ENCODE measurements around the gene TOR2A. TPM values are rescaled to one million over a fixed set of nuclear protein-coding genes. Genes with fewer than 3 reads are reported as not detected.
A peak's percentile ranks its signal among the peaks of the same experiment; 100 is the strongest.

Gene TOR2A
- total RNA-seq, 1 experiment from 2014 or later = 25.0 TPM

DNA sequence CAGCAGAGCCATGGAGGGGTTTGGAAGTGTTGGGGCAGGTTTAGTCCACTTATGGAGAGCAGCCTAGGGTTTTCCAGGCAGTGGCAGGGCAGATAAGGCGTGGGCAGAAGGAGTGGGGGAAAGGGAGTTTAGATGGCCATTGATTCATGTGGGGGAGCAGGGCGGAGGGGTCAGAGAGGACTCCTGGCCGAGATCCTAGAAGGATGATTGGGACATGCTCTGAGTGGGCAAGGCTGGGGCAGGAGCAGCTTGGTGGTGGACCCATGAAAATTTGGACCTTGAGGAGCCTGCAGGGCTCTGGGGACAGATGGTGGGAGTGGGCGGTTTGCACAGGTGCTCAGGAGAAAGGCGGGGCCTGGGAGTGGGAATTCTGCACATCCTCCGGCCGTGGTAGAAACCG is 18.1 kb upstream of the TOR2A start:
- in situ Hi-C loops (cut with HindIII; ENCODE audit: low sequenced_read_pairs) = loop anchor here (25.0 kb wide), 1 partner anchor 184 kb away; the partner anchor contains the start of genes DPM2 and PIP5KL1
- no peak for DNase-seq (ENCODE audit: low spot score)

DNA sequence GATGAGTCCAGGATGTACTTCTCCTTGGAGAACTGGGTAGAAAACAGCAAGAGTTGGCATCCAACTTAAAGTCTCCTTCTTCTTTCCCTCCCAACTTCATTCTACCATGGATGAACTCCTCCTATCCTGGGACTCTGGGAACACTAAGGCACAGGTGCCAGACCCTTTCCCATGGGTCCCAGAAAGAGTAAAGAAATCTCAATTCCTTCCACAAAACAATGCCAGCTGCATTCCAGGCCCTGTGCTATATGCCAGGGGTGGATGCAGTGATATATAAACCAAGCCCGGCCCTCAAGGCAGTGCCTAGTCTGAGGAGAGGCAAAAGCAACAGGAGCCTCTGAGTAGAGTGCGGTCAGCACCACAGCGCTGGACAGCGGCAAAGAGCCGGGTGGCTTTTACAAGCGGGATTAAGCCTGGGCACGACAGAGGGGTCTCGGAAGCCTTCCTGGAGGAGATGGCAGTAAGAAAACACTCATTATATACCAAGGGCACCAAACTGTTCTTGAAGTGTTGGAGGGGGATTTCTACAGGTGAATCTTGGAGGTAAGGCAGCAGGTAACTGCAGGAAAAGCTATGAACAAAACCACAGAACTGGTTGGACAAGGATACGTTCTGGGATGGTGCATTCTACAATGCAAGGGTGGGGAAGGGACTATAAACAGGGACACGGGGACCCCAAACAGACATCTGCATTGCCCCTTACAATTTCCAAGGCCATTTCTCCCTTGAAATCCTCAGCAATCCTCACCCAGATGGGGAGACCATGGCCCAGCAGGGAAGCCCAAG is 16.4 kb upstream of the TOR2A start:
- DNase-seq (ENCODE audit: low spot score) = no peak
- in situ Hi-C loops (cut with HindIII; ENCODE audit: low sequenced_read_pairs) = loop anchor here (25.0 kb wide), 1 partner anchor 186 kb away; the partner anchor contains the start of genes DPM2 and PIP5KL1

DNA sequence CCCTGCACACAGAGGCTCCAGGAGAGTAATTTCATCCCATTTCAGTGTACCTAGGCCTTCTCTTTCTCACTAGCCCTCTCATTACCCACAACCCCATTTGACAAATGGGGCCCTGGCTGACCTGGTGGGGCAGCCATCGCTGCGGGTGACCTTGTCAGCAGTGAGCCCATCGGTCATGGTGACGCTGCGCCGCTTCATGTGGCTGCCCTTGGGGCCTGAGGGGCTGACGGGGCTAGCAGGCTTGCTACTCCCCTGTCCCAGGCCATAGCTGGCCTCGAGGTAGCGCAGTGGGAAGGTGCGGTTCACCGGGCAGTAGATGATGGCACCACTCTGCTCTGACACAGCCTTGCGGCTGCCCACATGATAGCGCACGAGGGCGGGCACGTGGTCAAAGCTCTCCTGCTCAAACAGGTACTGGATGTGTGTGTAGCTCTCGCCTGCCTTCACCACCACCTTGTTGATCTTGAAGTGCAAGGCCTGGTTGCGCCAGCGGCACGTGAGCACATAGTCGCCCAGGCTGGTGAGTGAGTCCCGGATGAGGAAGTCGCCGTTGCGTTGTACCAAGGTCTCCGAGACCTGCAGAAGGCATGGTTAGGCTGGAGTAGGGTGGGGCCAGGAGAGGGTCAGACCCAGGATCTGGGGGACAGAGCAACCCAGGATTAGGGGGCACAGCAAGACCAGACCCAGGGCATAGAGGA is 14.1 kb upstream of the TOR2A start:
- no peak for DNase-seq (ENCODE audit: low spot score)
- in situ Hi-C loops (cut with HindIII; ENCODE audit: low sequenced_read_pairs) = no loop called here

DNA sequence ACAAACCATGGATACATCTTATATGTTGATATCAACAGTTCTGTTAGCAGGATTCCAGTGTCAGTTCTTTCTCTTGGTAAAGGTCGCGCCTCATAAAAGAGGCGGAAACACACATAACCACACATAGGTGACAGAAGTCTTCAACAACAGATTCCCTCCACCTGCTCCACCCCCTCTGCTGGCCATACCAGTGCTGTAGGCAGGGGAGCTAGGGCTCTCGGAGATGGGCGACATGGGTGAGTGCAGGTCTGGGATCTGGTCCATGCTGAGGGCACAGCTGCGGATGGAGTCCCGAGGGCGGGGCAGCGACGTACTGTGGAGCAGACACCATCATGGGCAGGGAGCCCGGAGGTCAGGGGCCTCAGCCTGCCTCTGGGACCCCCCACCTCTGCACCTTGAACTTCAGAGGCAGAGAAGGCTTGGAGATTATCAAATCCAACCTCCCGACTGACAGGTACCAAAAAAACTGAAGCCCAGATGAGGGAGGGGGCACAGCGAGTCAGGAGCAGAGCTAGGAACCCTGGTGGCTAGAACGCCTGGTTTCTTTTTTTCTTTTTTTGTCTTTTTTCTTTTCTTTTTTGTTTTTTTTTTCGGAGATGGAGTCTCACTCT is 12.0 kb upstream of the TOR2A start:
- DNase-seq (ENCODE audit: low spot score) = no peak
- in situ Hi-C loops (cut with HindIII; ENCODE audit: low sequenced_read_pairs) = no loop called here

DNA sequence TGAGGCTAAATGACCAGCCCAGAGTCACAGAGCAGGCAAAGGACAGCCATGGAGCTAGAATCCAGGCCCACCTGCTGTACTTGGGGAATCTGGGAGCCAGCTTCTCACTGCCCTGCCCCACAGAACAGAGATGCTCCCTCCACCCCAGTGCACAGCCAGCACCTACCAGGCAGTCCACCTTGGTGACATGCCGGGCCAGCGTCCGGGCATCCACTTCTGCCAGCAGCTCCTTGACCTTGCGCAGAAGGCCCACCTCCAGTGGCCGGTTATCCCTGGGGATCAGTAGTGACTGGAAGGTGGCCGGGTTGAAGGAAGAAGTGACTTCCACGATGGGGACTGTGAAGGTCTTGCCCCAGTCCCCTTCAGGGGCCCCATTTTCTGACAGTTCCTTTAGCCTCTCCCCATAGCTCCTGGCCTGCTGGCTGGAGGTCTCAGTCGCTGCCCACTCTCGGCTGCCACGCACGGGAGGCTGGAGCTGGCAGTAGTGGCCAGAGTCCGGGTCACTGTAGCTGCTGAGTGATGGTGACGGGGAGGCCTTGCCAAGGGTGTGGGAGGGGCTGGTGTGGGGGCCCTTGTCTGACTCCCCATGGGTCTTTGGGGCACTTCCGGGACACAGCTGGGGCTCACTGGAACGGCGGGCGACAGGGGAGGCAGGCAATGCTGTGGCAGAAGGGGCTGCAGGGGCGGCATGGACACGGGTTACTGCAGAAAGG is 9.5 kb upstream of the TOR2A start:
- in situ Hi-C loops (cut with HindIII; ENCODE audit: low sequenced_read_pairs) = no loop called here
- DNase-seq (ENCODE audit: low spot score) = no peak

DNA sequence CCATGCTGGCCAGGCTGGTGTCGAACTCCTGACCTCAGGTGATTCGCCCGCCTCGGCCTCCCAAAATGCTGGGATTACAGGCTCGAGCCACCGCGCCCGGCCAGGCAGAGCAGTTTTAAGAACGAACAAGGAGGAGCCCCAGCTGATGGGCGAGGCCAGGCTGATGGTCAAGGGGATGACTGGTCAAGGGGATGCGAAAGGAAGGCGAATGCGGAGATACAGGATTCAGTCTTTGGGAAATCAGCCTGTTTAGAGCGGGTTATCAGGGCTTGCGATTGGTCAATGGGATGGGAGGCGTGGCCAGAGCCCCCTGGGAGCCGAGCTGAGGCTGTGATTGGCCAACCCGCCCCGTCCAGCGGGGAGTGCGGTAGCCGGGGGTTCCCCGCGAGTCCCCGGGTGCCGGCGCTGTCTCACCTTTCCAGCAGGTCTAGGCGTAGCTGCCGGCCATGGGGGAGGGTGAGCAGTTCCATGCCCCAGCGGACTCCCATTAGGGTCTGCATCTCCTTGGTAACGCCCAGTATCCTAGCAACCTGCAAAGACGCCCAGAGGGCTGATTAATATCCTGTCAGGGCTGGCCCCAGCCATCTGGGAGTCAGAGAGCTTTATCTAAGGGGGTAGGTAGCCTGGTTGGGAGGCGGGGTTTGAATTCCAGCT is 7.5 kb upstream of the TOR2A start:
- in situ Hi-C loops (cut with HindIII; ENCODE audit: low sequenced_read_pairs) = no loop called here
- peak; percentile 91 for DNase-seq (ENCODE audit: low spot score)

DNA sequence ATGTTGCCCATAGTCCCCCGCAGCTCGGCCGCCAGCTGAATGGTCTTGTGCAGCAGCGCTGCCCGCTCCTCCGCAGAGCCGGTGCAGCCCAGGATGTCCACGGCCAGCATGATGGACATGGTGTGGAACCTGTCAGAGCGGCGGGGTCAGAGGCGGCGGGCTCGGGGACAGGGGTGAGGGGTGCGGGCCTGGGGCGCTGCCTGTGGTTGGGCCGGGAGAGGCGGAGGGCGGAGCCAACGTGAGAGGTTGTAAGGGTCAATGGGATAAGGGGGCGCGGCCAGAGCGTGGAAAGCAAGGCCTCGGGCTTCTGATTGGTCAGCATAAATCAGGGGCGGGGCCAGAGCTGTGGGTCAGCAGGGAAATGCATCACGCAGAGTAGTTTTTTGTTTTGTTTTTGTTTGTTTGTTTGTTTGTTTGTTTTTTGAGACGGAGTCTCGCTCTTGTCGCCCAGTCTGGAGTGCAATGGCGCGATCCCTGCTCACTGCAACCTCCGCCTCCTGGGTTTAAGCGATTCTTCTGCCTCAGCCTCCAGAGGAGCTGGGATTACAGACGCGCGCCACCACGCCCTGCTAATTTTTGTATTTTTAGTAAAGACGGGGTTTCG is 6.8 kb upstream of the TOR2A start:
- DNase-seq (ENCODE audit: low spot score) = peak; percentile 95
- in situ Hi-C loops (cut with HindIII; ENCODE audit: low sequenced_read_pairs) = no loop called here

DNA sequence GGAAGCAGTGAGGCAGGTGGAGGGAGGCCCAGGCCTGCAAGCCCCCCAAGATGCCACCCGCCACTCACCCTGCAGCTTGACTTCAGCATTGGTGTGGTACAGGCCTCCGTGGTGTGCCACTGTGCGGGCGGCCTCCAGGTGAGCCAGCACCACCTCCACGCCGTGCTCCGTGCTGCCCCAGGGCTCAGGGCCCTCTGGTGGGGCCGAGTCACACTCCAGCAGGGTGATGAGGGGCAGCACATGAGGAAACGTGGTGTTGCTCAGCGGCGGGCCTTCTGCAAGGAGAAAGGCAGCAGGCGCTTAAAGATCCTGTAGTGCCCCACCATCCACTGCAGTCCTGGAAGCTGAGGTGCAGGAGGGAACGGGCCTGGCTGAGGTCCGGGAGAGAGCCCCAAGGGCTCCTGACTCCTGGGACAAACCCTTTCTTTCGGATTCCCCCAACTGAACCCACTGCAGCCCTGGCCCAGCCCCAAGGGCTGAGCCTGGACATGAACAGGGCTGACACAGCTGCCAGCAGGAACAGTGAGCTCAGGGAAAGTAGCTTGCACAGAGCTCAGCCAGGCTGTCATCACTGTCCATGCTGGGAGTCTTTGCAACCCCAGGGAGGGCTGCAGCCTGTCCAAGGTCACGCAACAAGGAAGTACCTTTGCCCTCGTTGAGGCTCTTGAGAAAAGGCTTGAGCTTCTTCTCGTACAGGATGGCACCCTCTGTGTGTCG is 4.7 kb upstream of the TOR2A start:
- no peak for DNase-seq (ENCODE audit: low spot score)
- in situ Hi-C loops (cut with HindIII; ENCODE audit: low sequenced_read_pairs) = no loop called here

DNA sequence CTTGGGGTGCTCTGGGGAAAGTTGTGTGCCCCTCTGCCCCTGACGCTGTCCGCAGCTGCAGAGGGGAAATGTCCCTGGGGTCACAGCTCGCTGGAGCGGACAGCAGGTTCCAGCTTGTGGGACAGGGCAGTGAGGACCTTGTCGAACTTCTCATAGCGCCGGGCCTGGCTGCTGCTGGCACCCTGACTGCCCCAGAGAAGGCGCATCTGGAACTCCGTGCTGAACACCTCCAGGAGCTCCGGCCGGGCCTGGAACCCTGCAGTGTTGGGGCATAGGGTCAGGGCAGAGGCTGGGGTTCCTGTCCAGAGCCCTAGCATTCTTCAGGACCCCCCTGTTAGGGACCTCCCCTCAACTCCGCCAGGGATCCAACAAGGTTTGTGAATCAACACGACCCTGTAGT is 3.6 kb upstream of the TOR2A start:
- in situ Hi-C loops (cut with HindIII; ENCODE audit: low sequenced_read_pairs) = no loop called here
- DNase-seq (ENCODE audit: low spot score) = no peak

DNA sequence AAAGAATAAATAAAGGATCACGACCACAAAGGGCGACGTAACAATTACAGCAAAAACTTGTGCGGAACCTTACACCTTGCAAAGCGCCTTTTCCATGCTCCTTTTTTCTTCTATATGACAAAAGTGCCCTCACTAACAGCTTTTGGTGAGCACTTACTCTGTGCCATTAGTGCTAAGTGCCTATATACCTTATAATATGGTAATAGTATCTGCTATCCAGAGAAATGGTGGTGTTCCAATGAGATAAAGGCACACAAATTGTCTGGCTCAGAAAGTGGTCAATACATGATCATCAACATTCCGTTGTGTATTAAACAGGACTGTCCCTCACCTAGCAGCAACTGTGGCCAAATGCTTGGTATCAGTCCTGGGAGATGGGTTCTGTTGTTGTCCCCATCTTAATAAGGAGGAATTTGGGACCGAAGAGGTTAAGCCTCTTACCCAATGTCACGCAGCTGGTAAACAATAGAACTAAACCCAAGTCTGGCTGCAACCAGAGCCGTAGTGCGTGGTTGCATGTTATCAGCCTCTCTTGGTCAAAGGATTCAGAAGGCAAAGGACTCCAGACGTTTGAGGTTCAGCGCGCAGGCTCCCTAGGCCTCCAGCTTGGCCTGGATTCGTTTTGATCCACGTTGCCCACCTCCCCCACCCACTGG is 564 bp upstream of the TOR2A start:
- in situ Hi-C loops (cut with HindIII; ENCODE audit: low sequenced_read_pairs) = no loop called here
- no peak for DNase-seq (ENCODE audit: low spot score)

DNA sequence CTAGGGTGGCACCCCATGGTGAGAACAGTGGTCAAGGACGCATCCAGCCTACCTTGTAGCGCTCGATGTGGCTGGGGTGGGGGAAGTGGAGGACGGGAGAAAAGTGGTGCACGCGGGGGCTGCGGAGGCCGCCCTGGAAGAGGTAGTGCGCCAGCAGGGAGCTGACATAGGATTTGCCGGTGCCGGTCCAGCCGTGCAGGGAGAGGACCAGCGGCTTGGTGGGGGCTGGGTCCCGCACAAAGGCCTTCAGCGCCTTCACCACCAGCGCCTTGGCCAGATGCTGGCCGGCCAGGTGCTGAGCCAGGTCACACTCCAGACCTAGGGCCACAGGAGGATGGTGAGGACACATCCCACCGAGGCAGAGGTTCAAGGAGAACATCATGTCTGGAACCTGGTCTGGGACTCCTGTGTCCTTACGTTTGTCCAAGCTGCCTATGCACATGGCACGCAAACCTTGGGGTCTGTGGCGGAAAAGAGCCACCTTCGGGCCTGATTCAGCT is 797 bp downstream of the TOR2A start:
- DNase-seq (ENCODE audit: low spot score) = no peak
- in situ Hi-C loops (cut with HindIII; ENCODE audit: low sequenced_read_pairs) = no loop called here

DNA sequence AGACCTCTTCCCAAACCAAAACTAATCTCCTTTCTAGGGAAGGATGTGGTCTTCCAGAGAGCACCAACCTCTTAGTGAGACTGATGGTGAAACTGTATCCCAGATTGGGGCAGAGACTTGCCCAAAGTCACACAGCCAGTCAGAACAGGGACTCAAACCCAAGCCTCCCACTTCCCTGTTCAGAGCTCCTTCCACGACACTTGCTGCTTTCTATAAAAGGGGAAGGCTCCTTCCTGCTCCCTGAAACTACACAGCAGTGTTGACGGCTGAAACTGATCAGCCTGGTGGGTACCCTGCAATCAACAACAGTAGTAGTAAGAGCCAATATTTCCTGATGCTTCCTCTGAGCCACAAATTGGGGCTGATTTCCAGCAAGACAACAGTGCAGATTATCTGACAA is 1.5 kb downstream of the TOR2A start:
- no peak for DNase-seq (ENCODE audit: low spot score)
- in situ Hi-C loops (cut with HindIII; ENCODE audit: low sequenced_read_pairs) = no loop called here

DNA sequence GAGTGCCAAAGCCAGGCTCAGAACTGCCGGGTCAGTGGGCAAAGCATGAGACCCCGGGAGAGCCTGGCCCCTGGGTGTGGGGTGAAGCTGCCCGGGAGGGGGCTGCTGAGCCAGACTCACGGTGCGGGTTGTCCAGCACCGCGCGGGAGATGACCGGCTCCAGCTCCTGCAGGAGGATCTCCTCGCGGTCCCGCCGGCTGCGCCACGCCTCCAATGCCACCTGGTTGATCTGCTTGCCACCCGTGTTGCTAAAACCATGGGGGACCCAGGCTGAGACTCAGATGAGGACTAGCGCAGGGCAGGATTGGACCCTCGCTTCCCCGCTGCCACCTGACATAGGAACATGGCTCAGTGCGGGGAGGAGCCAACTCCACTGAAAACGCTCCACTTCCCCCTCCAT is 2.6 kb downstream of the TOR2A start:
- in situ Hi-C loops (cut with HindIII; ENCODE audit: low sequenced_read_pairs) = no loop called here

DNA sequence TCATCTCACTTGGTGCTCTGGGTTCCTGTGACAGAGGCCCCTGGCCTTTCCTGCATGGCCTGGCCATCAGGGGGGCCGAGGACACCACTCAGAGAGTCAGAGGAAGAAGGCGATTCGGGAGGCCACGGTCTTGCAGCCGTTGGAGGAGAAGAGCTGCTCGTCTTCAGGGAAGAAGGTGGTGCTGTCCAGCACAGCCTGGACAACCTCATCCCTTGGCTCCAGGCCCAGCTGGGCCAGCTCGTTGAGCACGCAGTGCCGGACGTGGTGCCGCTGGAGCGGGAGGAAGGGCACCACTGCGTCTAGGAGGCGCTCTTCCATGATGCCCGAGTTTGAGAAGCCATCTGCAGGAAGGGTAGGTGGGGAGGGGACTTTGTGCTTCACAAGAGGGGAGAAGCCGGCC is 3.2 kb downstream of the TOR2A start:
- in situ Hi-C loops (cut with HindIII; ENCODE audit: low sequenced_read_pairs) = no loop called here
- peak; percentile 43 for DNase-seq (ENCODE audit: low spot score)

More for the DNA sequence above, 2.6 kb downstream of the TOR2A start:
- DNase-seq (ENCODE audit: low spot score) = no peak

DNA sequence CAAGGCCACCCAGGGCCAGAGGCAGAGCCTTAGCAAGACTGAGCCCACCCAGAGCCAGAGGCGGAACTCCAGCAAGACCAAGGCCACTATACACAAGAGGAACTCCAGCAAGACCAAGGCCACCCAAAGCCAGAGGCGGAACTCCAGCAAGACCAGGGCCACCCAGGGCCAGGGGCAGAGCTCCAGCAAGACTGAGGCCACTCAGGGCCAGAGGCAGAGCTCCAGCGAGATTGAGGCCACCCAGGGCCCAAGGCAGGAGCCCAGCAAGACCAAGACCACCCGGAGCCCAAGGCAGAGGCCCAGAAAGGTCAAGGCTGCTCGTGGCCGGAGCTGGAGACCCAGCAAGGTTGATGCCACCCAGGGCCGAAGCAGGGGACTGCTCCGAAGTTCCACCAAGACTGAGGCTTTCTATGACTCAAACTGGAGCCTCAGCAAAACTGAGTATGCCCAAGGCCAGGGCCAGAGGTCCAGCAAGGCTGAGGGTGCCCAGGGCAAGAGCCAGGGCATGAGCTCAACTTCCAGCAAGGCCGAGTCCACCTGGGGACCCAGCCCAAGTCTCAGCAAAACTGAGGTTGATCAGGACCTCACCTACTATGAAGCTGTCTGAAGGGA is 4.2 kb downstream of the TOR2A start:
- DNase-seq (ENCODE audit: low spot score) = no peak
- in situ Hi-C loops (cut with HindIII; ENCODE audit: low sequenced_read_pairs) = no loop called here

DNA sequence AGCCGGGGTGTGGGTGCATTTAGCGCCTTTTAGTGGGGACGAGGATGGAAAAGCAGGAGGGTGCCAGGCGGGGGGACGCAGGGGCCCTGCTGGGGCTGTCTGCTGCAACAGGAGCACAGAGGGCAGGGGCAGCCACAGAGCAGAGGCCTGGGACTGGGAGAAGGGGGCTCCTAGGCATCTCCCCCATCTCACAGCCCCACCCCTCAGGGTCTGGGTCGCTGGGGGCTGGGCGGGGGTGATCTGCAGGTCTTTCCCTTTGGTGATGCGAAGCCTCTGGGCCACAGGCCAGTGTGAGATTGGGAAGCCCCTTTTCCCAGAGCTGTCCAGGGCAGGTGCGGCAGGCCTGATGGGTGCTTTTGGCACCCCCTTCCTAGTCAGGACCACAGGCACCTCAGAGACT is 4.8 kb downstream of the TOR2A start:
- in situ Hi-C loops (cut with HindIII; ENCODE audit: low sequenced_read_pairs) = no loop called here
- DNase-seq (ENCODE audit: low spot score) = no peak

All from G401 (cell line).